VCaP (cell line): ENCODE data around the gene CTNNA3.

Experiments
- H3K27ac ChIP-seq: fragments of 450-650 bp; 2 replicates; pipeline ENCODE4 v1.5.1; 2017
- TF ChIP-seq, protein P1 (sequence below): fragments of 450-650 bp; conservative IDR thresholded peaks from 2 replicates; pipeline ENCODE4 v1.5.1; 2017; ENCODE audit warnings: mild to moderate bottlenecking, moderate library complexity

Gene CTNNA3

DNA sequence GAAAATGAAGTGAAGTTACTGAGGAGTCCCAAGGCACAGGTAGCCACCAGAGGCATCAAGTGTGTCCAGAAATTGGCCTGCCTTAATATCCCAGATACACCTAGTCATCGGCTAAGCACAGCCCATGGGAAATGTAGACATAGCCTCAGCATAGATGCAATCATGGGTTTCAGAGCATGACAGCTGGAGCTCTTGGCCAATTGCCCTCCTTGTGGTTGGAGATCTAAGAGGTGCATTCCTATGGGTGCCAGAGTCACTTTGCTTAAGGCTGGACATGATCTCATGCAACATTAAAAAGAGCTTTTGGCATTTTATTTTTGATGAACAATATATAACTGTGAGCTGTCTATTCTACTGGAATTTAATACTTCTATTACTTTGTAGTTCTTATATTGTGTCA, 1528.2 kb downstream of the CTNNA3 start:
- TF ChIP-seq, protein P1, sequence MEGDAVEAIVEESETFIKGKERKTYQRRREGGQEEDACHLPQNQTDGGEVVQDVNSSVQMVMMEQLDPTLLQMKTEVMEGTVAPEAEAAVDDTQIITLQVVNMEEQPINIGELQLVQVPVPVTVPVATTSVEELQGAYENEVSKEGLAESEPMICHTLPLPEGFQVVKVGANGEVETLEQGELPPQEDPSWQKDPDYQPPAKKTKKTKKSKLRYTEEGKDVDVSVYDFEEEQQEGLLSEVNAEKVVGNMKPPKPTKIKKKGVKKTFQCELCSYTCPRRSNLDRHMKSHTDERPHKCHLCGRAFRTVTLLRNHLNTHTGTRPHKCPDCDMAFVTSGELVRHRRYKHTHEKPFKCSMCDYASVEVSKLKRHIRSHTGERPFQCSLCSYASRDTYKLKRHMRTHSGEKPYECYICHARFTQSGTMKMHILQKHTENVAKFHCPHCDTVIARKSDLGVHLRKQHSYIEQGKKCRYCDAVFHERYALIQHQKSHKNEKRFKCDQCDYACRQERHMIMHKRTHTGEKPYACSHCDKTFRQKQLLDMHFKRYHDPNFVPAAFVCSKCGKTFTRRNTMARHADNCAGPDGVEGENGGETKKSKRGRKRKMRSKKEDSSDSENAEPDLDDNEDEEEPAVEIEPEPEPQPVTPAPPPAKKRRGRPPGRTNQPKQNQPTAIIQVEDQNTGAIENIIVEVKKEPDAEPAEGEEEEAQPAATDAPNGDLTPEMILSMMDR = no peak

DNA sequence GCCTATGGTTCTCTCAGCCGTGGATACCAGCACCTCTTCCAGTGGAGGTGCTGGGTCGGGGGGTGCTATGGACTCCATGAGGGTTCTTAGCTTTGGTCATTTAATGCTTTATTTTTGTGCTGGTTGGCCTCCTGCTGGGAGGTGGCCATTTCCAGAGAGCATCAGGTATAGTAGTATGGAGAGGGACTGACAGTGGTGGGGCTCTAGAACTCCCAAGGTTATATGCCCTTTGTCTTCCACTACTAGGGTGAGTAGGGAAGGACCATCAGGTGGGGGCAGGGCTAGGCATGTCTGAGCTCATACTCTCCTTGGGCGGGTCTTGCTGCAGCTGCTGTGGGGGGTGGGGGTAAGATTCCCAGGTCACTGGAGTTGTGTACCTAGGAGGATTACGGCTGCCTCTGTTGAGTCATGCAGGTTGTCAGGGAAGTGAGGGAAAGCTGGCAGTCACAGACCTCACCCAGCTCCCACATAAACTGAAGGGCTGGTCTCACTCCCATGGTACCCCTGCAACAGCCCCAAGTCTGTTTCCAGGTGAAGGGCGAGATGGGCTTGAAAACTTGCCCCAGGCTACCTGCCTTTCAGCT, 1533.3 kb downstream of the CTNNA3 start:
- TF ChIP-seq, protein P1 = no peak
- H3K27ac ChIP-seq = no peak overlapping the region

More for the DNA sequence above, 1528.2 kb downstream of the CTNNA3 start:
- H3K27ac ChIP-seq = no peak overlapping the region

DNA sequence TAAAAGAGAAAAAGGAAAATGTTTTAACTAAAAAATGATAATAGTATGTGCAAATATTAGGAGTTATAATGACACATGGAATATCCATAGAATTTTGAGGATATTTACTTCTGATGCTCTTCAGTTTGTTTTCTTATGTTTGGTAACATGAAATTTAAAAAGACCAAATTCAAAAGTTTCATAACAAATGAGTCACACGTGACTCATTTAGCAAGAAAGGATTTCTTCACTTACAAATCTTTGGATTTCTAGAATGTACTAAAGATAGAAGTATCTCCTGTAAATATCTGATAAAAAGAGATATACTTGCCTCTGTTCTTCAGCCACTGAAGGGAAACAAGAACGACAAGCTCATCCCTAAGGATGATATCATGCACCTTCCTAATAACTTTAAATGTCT, 1544.6 kb downstream of the CTNNA3 start:
- TF ChIP-seq, protein P1 = no peak
- no peak overlapping the region for H3K27ac ChIP-seq

DNA sequence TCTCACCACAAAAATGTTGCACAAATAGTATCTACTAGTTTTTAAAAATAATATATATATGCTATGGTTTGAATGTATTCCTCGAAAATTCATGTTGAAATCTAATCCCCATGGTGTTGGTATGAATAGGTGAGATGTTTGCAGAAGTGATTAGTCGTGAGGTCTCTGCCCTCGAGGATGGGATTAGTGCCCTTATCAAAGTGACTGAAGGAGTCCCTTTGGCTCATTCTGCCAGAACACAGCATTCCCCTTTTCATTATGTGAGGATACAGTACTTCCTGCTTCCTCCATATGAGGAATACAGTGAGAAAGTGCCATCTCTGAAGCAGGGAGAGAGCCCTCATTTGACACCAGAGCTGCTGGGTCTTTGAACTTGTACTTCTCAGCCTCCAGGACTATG, 1547.7 kb downstream of the CTNNA3 start:
- no peak overlapping the region for H3K27ac ChIP-seq
- TF ChIP-seq, protein P1 = no peak

DNA sequence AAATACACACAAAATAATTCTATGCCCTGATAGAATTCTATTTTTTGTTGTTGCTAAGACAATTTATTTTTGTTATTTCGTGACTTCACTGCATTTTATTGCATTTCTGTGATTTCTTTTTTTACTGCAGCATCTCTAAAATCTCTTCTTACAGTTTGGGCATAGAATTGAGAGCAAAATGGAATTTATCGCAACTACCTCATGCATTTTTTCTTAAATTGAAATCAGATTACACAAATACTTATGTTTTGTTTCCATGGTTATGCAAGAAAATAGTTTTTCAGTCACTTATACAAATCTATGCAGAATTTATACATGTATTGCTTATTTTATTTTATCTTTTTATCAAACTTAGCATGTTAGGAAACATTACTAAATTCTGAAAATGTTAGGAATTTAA, 1552.0 kb downstream of the CTNNA3 start:
- H3K27ac ChIP-seq = no peak overlapping the region
- TF ChIP-seq, protein P1 = no peak

DNA sequence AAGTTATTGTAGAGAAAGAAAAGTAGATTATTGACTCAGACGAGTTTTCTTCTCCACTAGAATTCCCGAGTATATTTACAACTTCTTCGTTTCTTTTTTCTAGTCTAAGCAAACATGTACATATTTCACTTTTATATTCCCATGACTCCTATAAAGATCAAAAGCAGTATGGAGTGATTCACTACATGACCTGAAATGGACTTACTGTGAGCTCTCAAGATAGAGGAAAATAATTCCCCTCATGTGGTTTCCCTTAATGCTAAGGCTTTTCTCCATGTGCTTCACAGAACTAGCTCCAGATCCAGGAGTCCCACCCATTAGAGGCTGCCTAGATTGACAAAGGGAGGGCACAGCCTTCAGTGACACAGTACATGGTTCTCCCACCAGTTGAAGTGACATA, 1593.2 kb downstream of the CTNNA3 start:
- TF ChIP-seq, protein P1 = no peak
- H3K27ac ChIP-seq = no peak overlapping the region

DNA sequence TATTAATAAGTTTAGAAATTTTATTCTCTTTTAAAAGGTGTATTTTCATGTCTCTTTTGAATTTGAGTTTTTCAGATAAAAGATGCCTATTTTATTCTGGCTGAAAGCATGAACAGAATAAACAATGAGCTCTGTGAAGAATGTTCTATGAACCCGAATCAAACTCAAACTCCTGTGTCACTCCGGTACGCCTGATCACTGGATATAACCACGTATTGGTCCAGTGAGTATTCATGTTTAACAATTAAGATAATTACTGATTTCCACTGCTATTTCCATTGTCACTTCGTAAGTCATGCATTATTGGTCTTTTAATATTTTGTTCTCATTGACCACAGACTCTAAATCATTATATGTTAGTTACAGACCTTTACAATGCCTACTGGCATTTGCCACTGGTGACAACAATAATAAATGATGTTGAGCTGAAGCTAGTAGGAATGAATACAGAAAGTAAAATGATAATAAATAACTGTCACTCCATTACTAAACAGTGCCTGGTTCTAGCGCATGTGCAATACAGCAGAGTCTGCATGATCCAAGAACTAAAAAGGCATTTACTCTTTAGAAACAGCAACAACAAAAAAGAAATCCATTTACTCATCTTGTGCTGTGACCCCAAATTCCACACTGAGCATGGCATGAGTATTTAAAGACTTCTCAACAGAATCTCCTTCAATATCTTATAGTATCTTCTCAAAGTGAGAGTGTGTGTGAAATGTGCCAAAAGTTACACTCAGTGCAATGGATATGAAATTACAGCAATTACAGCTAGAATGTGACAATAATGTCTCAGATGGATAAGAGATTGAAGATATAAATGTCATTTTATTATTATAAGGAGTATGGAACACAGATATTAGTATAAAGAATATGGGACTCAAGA, 1597.2 kb downstream of the CTNNA3 start:
- TF ChIP-seq, protein P1 = no peak

More for the DNA sequence above, 1597.2 kb downstream of the CTNNA3 start:
- H3K27ac ChIP-seq = no peak overlapping the region
